Mammary epithelial cell (primary cell): ENCODE measurements around the gene TARS2.

Experiments
- CTCF ChIP-seq, 2 donors: IDR thresholded peaks in 1 of 2; conservative IDR thresholded peaks in 1 of 2; 2 replicates each; pipeline ENCODE4 v1.5.1; 2011 to 2012; ENCODE audit warnings: inconsistent platforms in 2 of 2, low read length in 2 of 2, mild to moderate bottlenecking in 2 of 2, control low read depth in 1 of 2, low read depth in 1 of 2; ENCODE audit not compliant: insufficient read depth in 1 of 2; ENCODE audit errors: extremely low read depth in 1 of 2
- EZH2 ChIP-seq: IDR thresholded peaks from 2 replicates; pipeline ENCODE4 v1.6.1; 2012; ENCODE audit warnings: low read length, inconsistent platforms, borderline replicate concordance

GRCh38 chr1:150553392-150554085, 66.3 kb downstream of the TARS2 start:
- TF ChIP-seq CTCF (conservative IDR thresholded peaks at IDR 0.05 in 1 of 2, IDR thresholded peaks at IDR 0.05 in 1 of 2; ENCODE audit: extremely low read depth in 1 of 2, insufficient read depth in 1 of 2, low read depth in 1 of 2, low read length in 2 of 2), result no peak
- TF ChIP-seq EZH2, result no peak
